Activated CD8-positive, alpha-beta memory T cell treated with anti-CD3 and anti-CD28 coated beads for 1 hour (primary cell): ENCODE results near the gene EIF3K.

Source experiments
- DNase-seq, 2 donors: peaks; one replicate each; pipeline ENCODE4 v3.0.0-alpha.2; 2020; ENCODE audit warnings: low read depth in 1 of 2; ENCODE audit errors: extremely low read depth in 1 of 2

EIF3K gene

GRCh38 chr19:38648769-38649304, 29.8 kb downstream of the EIF3K start:
- no peak for DNase-seq

GRCh38 chr19:38649305-38650171, 30.6 kb downstream of the EIF3K start:
- DNase-seq: no peak

- no peak for DNase-seq
Measured at GRCh38 chr19:38650172-38650775, 31.3 kb downstream of the EIF3K start.

- no peak for DNase-seq
Measured at GRCh38 chr19:38650911-38651584, 32.1 kb downstream of the EIF3K start.

- DNase-seq: no peak
Measured at GRCh38 chr19:38653028-38653571, 34.1 kb downstream of the EIF3K start.

GRCh38 chr19:38654628-38655055, 35.7 kb downstream of the EIF3K start:
- no peak for DNase-seq

- DNase-seq: no peak
Measured at GRCh38 chr19:38655148-38655824, 36.3 kb downstream of the EIF3K start.

- no peak for DNase-seq
Measured at GRCh38 chr19:38656171-38656981, 37.4 kb downstream of the EIF3K start.

GRCh38 chr19:38657633-38658222, 38.7 kb downstream of the EIF3K start:
- DNase-seq: no peak

- DNase-seq: no peak
Measured at GRCh38 chr19:38658462-38659306, 39.7 kb downstream of the EIF3K start.

GRCh38 chr19:38660724-38661123, 41.7 kb downstream of the EIF3K start:
- no peak for DNase-seq

GRCh38 chr19:38661136-38661535, 42.1 kb downstream of the EIF3K start:
- DNase-seq: no peak

GRCh38 chr19:38661996-38662395, 43.0 kb downstream of the EIF3K start:
- no peak for DNase-seq

GRCh38 chr19:38662537-38663155, 43.7 kb downstream of the EIF3K start:
- DNase-seq: no peak

GRCh38 chr19:38663156-38663651, 44.2 kb downstream of the EIF3K start:
- no peak for DNase-seq

GRCh38 chr19:38663957-38664502, 45.0 kb downstream of the EIF3K start:
- DNase-seq: no peak

GRCh38 chr19:38664503-38665211, 45.7 kb downstream of the EIF3K start:
- DNase-seq: no peak
